ENCODE data around the gene EIF2B5.
"Not testable (repeated sequence)": the region's sequence is repeated elsewhere in the genome, so short reads cannot be mapped to it uniquely, and the experiment has no call there.

Gene EIF2B5

DNA sequence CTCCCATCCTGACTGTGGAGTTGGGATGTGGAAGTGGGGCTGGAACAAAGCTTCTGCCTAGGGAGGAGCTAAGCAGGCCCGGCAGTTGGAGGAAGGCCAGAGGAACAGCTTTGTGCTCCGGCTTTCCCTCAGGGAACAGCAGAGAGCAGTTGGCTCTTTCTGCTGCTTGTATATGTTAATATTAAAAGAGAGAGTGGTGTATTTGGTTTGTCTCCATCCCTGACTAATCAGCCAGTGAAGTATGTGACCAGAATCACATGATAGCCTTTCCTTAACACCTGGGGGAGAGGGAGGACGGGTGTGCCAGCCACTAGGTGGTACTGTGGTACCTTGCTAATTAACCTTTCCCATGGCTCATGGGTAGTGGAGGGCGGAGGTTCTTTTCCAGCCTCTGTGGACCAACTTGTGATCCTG, 10.0 kb downstream of the EIF2B5 start:
- in situ Hi-C loops (cut with MboI; ENCODE audit: low sequenced_read_pairs): no loop called here

DNA sequence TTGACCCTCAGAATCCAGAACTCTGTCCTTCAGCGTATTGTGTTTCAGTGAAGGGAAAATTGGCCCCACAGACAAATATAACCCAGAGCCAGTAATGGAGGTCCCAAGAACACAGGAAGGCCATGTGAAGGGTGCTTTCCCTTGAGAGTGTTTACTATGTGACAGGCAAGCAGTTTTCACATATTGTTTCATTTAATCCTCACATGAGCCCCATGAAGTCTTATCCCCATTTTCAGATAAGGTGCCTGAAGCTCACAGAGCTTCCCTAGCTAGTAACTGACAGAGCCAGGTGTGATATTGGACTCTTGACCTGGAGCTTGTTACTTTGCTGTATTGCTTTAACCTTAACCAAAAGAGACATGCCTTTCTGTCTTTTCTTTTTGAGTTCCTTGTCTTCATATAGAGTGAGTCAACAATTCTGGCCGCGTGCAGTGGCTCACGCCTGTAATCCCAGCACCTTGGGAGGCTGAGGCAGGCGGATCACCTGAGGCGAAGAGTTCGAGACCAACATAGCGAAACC, 10.7 kb downstream of the EIF2B5 start:
- in situ Hi-C loops (cut with MboI; ENCODE audit: low sequenced_read_pairs): no loop called here

DNA sequence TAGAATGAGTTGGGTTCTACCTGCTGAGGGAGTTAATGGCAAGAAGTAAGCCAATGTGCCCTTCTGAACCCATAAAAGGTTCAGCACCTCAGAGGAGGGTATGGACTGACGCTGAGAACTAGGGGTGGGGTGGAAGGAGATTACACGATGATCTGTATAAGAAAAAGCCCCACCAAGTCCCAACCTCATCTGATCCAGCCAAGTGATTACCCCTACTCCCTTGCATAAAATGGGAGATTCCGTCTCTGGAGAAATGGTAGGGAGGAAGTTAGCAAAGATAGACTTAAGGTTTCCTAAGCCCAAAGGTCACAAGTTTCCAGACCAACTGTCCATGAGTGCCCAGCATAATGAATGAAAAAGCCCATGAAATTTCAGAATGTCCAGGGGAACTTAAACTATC, 12.9 kb downstream of the EIF2B5 start:
- in situ Hi-C loops (cut with MboI; ENCODE audit: low sequenced_read_pairs): no loop called here

DNA sequence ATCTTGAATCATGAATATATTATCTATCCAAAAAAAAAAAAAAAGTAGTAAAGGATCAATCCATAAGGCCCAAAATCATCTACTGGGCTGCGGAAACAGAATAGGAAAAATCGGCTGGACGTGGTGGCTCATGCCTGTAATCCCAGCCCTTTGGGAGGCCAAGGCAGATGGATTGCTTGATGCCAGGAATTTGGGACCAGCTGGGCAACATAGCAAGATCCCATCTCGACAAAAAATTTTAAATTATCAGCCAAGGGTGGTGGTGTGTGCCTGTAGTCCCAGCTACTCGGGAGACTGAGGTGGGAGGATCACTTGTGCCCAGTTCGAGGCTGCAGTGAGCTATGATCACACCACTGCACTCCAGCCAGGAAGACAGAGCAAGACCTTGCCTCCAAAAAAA, 14.0 kb downstream of the EIF2B5 start:
- in situ Hi-C loops (cut with MboI; ENCODE audit: low sequenced_read_pairs): no loop called here

DNA sequence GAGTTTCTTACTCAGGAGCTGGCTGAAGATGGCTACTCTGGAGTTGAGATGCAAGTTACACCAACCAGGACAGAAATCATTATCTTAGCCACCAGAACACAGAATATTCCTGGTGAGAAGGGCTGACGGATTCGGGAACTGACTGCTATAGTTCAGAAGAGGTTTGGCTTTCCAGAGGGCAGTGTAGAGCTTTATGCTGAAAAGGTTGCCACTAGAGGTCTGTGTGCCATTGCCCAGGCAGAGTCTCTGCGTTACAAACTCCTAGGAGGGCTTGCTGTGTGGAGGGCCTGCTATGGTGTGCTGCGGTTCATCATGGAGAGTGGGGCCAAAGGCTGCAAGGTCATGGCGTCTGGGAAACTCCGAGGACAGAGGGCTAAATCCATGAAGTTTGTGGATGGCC, 14.6 kb downstream of the EIF2B5 start:
- in situ Hi-C loops (cut with MboI; ENCODE audit: low sequenced_read_pairs): not testable (repeated sequence)

DNA sequence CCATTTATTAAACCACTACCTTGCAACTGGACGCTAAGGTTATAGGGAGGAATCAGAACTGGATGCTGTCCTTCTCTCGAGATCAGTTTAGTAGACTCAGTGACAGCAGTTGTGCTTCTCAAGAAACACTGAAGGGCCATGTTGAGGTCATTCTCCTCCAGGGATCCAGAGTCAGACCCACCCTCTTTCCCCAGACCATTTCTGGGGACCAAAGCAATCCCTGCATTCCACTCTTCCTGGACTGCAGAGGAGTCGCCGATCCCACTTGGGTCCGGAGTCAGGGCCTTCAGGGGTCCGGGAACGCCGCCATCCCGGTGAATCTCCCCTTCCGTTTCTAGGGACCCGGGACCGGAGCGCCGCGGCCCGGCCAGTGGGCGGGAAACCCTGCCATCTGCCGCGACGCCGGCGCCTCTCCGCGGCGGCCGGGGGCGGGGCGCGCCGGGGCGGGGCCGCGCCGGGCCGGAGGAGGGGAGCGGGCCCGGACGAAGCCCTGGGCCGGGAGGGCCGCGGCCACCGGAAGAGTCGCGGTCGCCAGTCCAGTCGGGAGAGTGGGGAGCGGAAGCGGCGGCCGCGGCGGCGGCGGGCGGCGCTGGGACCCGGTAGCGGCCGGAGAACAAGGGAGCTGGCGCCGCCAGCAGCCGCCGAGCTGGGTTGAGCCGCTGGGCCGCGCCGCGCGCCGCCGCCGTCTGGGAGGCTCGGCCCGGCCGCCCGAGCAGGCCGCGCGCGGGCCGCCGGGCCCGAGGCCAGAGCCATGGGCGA, 19.9 kb downstream of the EIF2B5 start, which contains the start of gene DVL3:
Gene DVL3 (plus strand): TSS at position 493 of the 759 bp plus-strand sequence. CDS start 259 bp downstream, at position 752.
- in situ Hi-C loops (cut with MboI; ENCODE audit: low sequenced_read_pairs): no loop called here

DNA sequence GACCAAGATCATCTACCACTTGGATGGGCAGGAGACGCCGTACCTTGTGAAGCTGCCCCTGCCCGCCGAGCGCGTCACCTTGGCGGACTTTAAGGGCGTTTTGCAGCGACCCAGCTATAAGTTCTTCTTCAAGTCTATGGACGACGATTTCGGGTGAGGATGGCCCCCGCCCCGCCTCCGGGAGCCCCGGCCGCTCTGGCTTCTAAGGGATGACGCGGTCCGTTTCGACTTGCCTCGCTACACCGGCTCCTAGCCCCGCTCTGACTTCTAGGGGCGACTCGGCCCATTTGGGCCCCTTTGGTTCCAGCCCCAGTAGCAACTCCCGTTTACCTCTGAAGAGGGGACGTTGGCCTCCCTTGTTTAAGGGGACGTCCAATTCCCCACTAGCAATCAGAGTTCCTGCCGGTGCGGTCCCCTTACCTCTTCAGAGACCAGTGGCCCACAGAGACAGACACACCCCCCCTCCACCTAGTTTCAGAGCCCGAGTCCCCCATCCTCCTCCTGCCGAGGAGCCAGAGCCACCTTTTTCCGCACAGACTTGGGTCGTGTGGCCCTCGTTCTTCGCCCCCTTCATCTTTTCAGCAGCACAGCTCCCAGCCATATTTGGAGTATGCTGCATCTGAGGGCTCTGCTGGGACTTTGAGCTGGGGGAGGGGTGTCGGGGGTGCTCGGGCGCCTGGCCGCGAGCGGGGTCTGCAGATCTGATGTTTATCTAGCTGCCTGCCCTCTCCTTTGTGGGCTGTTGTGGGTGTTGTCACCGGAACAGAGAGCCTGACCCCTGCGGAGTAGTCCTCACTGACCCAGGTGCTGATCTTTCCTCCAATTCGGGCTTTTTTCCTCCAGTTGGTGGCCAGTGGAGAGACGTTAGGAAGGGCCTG, 20.7 kb downstream of the EIF2B5 start:
- in situ Hi-C loops (cut with MboI; ENCODE audit: low sequenced_read_pairs): no loop called here

DNA sequence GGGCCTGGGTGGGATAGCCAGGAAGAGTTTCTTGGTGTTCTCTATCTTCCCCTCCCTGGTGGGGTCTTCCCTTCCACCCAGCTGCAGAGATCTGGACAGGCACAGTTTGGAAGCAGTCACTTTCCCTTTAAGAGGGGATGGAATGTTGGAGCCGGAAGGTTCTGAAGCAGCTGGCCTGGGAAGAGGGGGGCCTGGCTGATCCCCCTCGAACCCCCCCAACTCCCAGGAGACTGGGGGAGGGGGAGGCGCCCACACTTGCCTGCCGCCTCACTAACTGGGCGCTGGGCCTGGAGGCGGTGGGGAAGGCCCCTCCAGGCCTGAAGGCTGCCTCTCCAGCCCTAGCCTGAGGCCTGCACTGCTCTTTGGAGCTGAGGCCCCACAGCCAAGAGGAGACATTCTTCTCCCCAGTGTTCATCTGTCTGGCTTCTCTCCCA, 21.4 kb downstream of the EIF2B5 start:
- in situ Hi-C loops (cut with MboI; ENCODE audit: low sequenced_read_pairs): no loop called here

DNA sequence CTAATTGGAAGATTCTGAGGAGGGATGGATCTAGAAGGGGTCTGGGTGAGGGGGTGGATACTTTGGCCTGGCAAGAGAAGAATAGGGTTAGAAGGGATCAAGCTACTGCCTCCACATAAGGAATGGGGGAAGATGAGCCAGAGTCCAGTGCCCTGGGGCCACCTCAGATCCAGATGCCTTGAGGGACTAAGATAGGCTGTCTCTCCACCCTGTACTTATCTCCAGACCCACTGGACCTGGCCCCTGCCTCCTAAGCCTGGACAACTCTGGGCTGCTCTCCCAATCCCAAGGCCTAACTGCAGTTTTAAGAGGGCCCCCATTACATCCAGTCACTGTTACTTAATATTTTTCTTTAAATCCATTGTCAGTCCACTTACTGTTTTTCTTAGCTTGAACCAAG, 22.0 kb downstream of the EIF2B5 start:
- in situ Hi-C loops (cut with MboI; ENCODE audit: low sequenced_read_pairs): no loop called here

DNA sequence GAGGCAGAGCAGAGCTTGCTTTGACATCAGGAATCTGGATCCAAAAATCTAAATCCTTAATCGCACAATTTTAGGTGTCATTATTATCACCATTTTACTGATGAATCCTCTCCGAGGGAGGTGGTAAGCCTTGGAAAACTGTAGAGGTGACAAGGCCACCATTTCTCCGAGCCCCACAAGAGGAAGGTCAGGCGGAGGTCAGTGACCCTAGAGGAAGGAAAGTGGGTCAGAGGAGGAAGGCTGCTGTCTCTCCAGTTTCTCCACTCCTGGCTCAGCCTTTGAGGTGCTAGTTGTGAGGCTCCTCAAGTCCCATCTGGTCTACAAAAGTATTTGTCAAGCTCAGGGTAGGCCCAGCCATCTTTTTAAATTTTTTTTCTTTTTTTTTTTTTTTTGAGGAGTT, 23.2 kb downstream of the EIF2B5 start:
- in situ Hi-C loops (cut with MboI; ENCODE audit: low sequenced_read_pairs): no loop called here

DNA sequence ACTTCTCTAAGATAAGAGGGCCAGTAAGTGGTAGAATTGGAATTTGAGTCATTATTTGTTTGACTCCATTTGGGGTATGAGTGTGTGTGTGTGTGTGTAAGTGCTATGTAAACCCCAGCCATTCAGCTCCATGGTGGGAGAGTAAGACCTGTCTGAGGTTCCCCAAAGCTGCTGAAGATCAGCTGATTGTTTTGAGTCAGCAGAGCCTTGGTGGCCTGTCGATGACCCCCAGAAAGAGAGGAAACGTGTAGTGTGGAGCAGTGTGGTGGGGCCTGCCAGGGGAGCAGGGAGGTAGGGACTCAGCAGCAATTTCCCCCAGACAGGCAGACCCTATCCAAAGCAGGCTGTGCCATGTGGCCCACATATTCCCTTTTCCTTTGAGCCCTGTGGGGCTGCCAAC, 25.3 kb downstream of the EIF2B5 start:
- in situ Hi-C loops (cut with MboI; ENCODE audit: low sequenced_read_pairs): no loop called here

DNA sequence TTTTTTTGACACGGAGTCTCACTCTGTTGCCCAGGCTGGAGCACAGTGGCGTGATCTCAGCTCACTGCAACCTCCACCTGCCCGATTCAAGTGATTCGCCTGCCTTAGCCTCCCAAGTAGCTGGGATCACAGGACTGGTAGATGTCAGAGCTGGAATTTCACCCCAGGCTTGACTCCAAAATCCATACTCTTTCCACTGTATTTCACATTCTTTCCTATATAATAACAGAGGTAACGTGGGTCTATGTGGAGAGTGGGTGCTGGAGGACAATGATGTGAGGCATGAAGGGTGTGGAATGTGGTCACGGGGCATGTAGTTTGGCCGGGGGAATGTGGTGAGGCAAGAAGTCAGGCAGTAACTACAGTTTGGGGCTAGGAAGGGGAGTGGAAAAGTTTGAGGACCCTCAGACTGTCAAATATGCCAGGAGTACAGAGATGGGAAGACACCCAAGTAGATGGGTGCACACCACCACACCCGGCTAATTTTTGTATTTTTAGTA, 27.5 kb downstream of the EIF2B5 start:
- in situ Hi-C loops (cut with MboI; ENCODE audit: low sequenced_read_pairs): not testable (repeated sequence)

DNA sequence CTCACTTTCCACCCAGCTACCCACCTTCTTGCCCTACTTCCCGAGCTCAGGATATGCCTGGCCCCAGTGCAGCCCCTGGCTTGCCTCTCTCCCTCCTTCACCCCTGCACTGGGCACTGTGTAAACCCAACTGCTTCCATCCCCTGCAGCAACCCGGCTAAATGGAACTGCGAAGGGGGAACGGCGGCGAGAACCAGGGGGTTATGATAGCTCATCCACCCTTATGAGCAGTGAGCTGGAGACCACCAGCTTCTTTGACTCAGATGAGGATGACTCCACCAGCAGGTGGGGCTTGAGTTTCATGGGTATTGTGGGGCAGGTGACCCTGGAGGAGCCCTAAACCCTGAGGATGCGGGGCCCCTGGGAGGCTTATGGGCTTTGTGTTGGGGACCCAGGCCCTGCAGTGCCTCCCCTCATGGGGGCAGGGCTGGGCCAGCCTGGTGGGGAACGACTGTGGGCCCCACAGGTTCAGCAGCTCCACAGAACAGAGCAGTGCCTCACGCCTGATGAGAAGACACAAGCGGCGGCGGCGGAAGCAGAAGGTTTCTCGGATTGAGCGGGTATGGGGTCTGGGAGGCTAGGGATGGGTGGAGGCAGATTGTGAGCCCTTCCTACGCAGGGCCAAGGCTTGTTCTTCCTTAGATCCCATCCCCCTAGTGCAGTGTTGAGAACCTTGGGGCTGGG, 29.6 kb downstream of the EIF2B5 start:
- in situ Hi-C loops (cut with MboI; ENCODE audit: low sequenced_read_pairs): no loop called here

DNA sequence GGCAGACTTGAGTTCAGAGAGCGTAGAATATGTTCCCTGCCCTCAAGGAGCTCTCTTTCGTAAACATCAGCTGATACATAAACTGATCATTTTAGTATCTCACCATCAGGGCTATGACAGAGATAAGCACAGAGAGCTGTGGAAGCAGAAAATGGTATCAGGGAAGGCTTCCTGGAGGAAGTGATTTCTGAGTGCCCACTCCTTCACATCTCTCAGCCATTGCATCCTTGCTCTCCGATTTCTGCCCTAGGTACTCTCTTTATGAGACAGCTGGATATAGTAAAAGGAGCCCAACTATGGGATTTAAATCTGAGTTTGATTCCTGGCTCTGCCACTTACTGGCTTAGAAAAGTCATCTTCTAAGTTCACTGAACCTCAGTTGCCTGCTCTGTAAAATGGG, 30.4 kb downstream of the EIF2B5 start:
- in situ Hi-C loops (cut with MboI; ENCODE audit: low sequenced_read_pairs): no loop called here

DNA sequence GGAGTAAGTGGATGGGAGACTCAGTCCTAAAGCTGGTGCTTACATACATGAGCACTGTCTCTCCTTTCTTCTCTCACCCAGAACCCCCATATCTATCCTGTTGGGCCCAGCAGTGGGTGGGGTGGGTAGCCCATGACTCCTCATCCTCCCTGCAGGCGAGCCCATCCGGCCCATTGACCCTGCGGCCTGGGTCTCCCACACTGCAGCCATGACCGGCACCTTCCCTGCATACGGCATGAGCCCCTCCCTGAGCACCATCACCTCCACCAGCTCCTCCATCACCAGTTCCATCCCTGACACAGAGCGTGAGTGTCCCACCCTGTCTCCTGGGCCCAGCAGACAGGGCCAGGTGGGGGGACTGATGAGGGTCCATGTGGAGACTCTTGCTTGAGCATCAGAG, 31.5 kb downstream of the EIF2B5 start:
- in situ Hi-C loops (cut with MboI; ENCODE audit: low sequenced_read_pairs): no loop called here

DNA sequence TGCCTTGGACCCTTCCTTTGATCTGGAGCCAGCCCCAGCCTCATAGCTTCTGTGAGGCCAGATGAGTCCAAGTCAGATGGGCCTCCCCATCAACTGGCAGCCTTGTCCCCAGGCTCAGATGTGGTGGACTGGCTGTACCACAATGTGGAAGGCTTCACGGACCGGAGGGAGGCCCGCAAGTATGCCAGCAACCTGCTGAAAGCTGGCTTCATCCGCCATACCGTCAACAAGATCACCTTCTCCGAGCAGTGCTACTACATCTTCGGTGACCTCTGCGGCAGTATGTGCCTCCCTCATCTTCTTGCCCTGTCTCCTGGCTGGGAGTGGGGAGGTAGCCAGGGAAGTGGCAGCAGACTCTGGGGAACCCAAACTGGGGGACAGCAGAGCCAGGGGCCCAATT, 32.6 kb downstream of the EIF2B5 start:
- in situ Hi-C loops (cut with MboI; ENCODE audit: low sequenced_read_pairs): no loop called here

DNA sequence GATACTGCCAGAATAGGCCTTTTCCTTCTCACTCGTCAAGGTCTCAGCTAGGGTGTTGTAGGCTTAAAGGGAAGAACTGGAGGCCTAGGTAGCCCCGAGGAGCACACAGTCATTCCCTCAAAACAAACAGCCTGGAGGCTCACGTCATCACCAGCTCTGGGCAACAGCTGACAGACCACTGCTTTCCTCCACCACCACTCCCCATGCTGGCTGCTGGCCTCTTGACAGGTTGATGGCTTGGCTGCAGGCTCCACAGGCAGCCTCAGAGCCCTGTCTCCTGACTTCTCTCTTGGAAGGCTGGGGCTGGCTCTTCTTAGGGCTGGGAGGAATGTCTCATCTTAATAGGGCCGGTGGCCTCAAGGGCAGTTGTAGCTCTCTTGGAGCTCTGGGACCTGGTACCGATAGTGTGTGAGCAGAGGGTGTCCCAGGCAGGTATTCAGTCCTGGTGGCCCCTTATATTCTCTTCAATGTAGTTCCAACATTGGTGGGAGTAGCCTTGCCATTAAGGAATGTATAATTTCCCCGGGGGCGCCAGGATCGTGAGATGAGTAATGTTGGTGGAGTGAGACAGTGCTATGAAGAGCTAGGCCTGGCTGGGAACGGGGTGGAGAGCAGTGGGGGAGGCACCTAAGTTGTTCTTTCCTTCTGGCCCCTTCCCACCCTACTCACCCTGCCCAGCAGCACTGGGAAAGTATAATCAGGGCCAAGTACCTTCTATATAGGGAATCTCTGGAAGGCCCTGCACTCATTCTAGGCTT, 33.4 kb downstream of the EIF2B5 start:
- in situ Hi-C loops (cut with MboI; ENCODE audit: low sequenced_read_pairs): no loop called here

DNA sequence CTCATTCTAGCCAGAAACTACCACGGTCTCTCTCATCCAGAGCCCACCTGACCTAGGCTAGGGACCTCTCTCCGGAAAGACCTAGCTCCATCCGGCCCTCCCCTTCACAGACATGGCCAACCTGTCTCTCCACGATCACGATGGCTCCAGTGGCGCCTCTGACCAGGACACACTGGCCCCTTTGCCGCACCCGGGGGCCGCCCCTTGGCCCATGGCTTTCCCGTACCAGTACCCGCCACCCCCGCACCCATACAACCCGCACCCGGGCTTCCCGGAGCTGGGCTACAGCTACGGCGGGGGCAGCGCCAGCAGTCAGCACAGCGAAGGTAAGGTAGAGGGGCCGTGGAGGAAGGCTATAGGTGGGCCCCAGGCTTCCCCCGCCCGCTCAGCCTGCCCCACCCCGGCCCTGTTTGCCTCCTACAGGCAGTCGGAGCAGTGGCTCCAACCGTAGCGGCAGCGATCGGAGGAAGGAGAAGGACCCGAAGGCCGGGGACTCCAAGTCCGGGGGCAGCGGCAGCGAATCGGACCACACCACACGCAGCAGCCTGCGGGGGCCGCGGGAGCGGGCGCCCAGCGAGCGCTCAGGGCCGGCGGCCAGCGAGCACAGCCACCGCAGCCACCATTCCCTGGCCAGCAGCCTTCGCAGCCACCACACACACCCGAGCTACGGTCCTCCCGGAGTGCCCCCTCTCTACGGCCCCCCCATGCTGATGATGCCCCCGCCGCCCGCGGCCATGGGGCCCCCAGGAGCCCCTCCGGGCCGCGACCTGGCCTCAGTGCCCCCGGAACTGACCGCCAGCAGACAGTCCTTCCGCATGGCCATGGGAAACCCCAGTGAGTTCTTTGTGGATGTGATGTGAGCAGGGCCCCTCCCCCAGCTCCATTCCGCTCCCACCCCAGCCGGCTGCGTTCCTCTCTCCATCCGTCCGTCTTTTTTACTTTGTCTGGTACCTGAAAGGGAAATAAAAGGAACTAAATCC, 35.0 kb downstream of the EIF2B5 start:
- in situ Hi-C loops (cut with MboI; ENCODE audit: low sequenced_read_pairs): no loop called here

DNA sequence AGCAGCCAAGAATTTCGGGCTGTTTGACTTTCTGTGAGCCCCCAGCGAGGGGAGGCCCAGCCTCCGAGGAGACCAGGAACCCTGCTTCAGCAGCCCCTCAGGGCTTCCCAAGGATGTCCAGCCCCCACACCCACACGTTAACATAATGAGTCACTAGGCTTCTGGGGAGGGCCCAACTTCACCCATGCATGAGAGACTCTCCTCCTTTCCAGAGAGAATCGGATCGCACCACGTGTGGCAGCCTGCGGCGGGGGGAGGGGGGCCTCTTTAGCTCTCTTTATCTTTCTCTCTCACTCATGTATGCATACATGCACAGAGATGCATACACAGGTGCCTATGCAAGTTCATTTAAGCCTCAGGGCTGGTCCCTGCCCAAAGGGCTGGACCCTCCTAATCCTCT, 36.4 kb downstream of the EIF2B5 start:
- in situ Hi-C loops (cut with MboI; ENCODE audit: low sequenced_read_pairs): no loop called here
